Suprapubic skin (tissue), 2 donors: Measurements from ENCODE around the gene FGD5.

Experiments
- EP300 ChIP-seq: sonication (generic); formaldehyde crosslinking; IDR thresholded peaks from one replicate; pipeline ENCODE4 v1.6.1; 2017; ENCODE audit warnings: antibody characterized with exemption
- POLR2A ChIP-seq, 2 donors: fragments of 450-650 bp; IDR thresholded peaks; one replicate each; pipeline ENCODE4 v1.6.1; 2017; ENCODE audit warnings: antibody characterized with exemption in 2 of 2, mild to moderate bottlenecking in 2 of 2, moderate library complexity in 2 of 2

GRCh38 chr3:14866627-14867026 lies 47.9 kb downstream of the FGD5 start:
- TF ChIP-seq EP300 (no peak), POLR2A (IDR thresholded peaks at IDR 0.05) (no peak)
